GM21717 (cell line): ENCODE measurements around the gene DOCK2.
"Not testable (repeated sequence)": the region's sequence is repeated elsewhere in the genome, so short reads cannot be mapped to it uniquely, and the experiment has no call there.

ENCODE experiments used
- ATAC-seq: cut with Tn5 transposase; IDR thresholded peaks from one replicate; pipeline ENCODE4 v1.9.1; 2021; ENCODE audit warnings: mild to moderate bottlenecking, moderate library complexity; ENCODE audit not compliant: unreplicated experiment

DOCK2 gene

DNA sequence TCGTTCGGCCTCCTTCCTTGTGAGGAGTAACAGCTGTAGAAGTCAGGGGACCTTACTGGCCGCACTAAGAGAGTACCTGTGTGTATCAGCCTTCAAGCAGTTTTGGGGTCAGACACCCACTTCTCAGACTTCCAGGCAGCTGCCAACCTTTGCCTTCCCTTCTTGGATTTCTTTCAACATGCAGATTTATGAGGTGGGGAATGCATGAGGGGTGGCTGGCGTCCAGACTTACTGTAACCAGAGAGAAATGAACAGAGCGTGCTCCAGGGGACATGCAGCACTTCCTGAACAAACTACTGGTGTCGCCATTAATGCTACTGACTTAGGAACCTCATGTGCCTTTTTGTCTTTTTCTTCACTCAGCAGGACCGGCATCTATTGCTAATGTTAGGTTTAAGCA is 296.5 kb downstream of the DOCK2 start:
- no peak for ATAC-seq

DNA sequence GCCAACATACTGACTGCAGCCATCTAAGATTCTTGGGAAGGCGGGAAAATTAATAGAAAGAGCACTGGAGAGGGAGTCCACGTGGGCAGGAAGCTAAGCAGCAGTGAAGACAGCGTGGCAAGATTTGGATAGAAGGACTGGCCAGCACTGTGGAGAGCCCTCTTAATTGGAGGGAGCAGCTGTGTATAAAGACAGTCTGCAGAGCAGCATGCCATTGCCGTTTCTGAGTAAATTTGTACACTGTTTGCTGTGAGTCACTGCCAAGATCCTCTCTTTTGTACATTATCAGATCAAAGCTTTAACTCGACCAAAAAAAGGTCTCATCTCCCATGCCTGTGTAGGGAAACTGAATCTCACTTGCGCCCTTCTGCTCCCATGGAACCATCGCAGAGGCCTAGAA is 297.9 kb downstream of the DOCK2 start:
- no peak for ATAC-seq

- ATAC-seq, result no peak
Observed at GRCh38 chr5:169935762-169936161, 298.7 kb downstream of the DOCK2 start.

- no peak for ATAC-seq
Observed at GRCh38 chr5:169938439-169938838, 301.4 kb downstream of the DOCK2 start.

DNA sequence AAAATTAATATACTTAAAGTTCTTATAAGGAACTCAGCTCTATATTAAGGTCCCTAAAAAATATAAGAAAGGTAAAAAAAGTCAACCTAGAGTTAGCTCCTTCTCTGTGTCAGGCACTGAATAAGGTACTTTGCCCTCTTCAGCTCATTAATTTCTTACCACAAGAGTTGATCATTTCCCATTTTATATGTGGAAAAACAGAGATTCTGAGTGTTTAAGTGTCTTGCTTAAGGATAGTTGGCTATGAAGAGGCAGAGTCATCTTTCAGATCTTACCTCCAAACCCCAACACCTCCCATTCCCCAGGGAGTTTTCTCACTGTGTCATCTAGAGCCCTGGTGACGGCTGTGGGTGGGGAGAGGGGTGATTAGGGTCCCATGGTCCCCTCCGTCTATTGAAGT is 302.7 kb downstream of the DOCK2 start:
- ATAC-seq, result no peak

DNA sequence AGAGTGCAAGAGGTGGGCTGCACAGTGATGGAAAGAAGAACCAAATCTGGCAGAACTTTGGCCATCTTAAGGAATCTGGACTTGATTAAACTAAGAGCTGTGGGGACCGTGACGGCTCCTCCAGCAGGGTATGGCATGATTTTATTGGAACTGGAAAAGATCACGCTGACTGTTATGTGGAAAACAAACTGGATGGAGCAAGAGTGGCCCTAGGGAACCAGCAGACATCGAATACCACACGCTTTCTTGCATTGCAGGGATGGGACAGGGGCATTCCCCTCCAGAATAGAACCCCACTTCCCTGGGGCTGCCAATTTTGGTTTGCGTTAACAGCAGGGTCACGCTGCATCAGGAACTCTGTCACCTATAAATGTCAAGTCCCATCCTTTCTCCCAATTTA is 304.5 kb downstream of the DOCK2 start:
- no peak for ATAC-seq

GRCh38 chr5:169942181-169942580 is 305.1 kb downstream of the DOCK2 start:
- ATAC-seq, result no peak

DNA sequence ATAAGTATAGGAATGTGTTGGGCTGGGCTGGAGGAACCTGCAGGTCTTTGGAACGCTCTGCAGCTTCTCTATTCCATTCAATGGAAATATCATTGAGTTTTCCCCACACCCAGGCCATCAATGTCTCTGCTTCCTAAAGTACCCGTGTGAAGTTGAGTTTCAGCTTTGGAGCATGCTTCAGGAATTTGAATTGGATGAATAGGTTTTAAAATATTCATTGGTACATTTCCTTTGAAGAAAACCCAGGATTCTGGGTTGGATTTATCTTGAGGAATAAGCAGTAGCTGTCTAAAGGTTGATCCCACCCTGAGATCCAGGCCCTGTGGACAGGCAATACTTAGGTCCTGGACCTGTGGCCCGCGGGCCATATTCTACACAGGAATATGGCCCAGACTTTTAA is 306.0 kb downstream of the DOCK2 start:
- no peak for ATAC-seq

DNA sequence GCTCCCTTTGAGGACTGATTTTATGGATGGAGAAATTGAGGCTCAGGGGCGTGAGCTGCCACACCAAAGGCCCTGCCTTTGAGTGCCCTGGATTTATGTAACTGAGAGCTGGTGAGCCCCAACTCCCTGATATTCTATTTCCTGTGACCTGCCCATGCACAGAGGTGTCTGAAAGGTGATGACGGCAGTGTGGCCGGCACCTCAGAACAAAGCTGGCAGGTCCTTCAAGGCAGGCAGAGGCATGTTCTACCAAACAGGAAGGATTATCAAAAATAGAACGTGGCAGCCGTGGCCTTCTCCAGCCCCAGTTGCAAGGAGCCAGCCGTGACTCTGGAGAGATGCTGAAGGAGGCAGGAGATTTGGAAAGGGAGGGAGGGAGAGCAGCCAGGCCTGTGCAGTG is 307.0 kb downstream of the DOCK2 start:
- ATAC-seq, result no peak

- no peak for ATAC-seq
Observed at GRCh38 chr5:169944922-169945680, 308.0 kb downstream of the DOCK2 start.

DNA sequence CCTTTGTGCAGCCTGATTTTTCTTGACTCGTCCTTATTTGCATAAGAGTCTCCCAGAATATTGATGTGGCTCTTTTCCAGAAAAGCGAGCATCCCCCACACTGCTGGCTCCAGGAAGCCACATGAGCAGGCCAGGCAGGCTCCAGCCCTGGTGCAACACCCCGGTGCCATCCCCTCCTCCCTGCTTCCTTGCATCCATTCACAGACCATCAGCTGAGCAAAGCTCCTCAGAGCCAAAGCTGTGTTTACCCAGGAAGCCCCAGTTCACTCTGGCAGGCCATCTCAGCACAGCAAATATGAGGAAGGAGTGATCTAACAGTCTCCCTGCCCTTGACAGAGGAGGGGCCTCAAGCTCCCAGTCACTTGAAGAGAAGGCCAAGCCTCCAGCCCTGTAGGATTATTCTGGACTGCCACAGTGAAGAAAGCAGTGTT is 308.8 kb downstream of the DOCK2 start:
- no peak for ATAC-seq

DNA sequence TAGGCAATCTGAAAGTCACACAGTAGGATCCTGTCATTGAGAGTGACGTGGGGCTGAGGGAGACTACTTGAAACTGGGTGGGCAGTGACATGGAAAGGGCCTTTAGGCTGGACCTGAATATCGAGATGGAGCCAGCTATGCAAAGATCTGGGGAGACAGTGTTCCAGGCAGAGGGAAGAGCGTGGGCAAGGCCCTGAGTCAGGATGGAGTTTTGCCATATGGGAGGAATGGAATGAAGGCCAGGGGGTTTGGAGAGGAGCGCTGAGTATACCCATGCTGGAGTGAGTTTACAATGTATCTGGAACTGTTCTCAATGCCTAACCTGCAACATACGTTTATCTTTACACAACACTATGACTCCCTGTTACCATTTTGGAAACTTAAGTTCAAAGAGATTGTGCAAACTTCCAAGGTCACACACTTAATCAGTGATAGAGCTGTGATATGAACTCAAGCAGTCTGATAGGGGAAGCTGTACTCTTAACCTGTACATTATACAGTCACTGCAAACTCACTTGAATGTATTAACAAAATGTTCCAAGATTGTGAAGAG is 309.7 kb downstream of the DOCK2 start:
- ATAC-seq, result no peak

DNA sequence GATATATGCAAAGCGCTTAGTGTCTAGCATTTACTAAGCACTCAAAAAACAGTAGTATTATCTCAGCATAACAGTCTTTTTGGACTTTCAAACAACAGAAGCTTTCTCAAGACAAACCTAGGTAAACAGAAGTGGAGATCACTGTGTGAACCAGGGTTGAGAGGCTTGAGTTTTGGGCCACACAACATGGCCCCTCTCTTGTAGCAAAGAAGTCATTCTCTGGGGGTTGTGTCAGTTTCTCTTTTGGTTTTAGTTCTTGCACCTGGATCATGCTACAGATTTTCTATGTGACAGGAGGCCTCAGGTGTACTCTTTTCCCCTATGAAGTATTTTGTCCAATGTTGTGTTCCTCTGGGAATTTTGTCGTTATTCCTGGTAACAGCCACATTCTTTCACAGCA is 313.3 kb downstream of the DOCK2 start:
- ATAC-seq, result no peak

DNA sequence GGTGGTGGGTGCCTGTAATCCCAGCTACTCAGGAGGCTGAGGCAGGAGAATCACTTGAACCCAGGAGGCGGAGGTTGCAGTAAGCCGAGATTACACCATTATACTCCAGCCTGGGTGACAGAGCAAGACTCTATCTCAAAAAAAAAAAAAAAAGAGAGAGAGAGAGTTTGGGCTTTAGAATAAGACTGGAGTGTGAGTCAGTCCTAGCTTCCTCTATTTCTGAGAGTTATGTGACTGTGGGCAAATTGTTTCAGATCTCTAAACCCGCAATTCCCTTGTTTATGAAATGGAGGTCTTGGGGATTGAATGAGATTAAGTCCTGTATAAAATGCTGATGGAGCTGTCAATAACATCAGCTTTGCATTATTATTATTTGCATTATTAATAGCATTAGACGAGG is 316.1 kb downstream of the DOCK2 start:
- not testable (repeated sequence) for ATAC-seq

- ATAC-seq, result no peak
Observed at GRCh38 chr5:169954786-169955185, 317.7 kb downstream of the DOCK2 start.

- ATAC-seq, result no peak
Observed at GRCh38 chr5:169956126-169956525, 319.1 kb downstream of the DOCK2 start.

DNA sequence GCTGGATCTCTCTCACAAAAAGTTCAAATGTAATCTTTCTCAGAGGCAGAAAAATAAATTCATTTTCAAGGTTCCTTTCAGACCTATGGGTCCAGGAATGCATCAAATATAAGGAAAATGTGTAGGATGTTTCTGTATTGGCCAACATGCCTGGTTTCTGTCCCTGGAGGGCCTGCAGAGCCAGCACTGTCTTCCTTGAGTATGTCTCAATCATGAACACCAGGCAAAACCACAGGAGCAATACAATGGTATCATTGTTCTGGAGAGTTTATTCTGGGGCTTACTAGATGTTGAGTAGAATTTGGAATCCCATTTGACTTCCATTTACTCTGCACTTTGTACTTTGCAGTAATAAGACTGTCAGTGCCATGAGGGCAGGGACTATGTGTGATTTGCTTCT is 319.7 kb downstream of the DOCK2 start:
- ATAC-seq, result no peak

DNA sequence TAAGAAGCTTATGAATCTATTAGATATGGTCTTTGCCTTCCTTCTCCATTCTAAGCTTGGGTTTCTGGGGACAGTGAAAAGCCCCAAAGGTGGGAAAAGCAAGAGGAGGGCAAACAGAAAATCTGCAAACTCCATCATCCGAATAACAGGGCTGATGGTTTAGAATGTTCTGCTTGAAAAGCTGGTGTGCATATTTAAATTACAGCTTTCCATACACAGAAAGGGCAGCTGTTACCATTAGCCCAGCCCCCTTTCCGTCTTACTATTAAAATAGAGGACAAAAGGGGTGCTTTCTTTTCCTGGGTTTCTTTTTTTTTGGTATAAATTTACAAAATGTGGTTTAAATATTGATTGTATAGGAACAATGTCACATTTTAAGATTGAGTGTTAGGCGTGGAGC is 321.2 kb downstream of the DOCK2 start:
- ATAC-seq, result no peak

- no peak for ATAC-seq
Observed at GRCh38 chr5:169960659-169961058, 323.6 kb downstream of the DOCK2 start.

DNA sequence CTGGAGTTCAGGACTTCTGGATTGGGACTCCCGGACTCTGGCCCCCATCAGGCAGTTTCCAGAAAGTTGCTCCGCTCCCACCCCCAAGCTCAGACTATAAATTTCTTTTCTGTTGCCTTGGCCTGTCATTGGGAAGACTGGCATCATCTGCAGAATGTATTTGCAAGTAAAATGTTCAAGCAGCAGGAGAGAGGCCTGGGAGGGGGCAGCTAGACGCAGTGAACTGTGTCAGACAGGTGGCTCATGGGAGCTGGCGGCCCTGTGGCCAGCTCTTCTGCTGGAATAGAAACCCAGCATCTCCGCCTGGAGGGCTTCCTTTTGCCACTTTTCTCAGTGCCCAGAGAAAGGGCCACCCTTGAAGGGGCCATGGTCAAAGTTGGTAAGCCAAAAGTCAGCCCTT is 327.2 kb downstream of the DOCK2 start:
- ATAC-seq, result no peak

- ATAC-seq, result peak; percentile 70
Observed at GRCh38 chr5:169970339-169970738, 333.3 kb downstream of the DOCK2 start.

GRCh38 chr5:169970911-169971765 is 334.1 kb downstream of the DOCK2 start:
- ATAC-seq, result no peak
